GM19452 (cell line): ENCODE measurements around the gene FEV.

Experiments
- ATAC-seq: cut with Tn5 transposase; IDR thresholded peaks from one replicate; pipeline ENCODE4 v1.9.1; 2021; ENCODE audit not compliant: unreplicated experiment

FEV gene

DNA sequence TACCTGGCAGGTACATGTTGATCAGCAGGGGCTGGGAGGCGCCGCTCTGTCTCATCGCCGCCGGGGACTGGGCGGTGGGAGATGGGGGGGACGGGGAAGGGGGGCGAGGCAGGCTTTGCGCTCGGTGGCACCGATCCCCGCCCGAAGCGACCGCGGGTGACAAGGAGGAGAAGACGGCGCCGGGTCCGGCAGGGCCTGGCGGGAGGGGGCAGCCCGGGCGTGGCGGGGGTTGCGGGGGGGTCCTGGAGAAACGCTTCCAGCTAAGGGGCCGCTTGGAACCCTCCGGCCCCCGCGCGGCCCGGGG is at the start of gene FEV:
Gene FEV (minus strand): TSS at position 164 of the 304 bp plus-strand sequence. CDS start 109 bp downstream, at position 55.
- ATAC-seq: no peak

DNA sequence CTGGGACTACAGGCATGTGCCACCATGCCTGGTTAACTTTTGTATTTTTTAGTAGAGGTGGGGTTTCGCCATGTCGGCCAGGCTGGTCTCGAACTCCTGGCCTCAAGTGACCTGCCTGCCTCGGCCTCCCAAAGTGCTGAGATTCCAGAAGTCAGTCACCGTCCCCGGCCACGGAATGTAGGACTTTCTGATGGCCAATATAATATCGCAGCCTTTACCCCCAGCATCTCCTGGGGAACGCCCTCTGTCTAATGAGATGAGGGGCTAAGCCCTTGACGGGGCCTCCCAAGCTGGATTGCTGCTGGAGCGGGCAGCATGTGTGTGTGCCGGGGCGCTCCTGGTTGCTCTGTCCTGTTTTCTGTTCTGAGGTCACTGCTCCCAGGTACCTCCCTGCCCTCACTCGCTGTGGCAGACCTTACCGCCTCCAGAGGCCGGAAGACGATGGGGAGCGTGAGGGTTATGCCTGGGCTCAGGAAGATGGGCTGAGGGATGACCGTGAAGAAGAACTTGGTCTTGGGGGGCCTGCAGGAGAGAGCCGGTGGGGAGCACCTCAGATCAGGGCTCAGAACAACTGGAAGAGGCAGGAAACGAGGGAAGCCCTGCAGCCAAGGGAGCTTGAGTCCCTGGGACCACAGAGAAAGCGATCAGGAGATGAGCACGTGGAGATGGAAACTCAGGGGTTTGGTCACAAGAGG is 47.2 kb upstream of the FEV start:
- ATAC-seq: no peak

- ATAC-seq: no peak
Observed at GRCh38 chr2:219031005-219031738, 46.2 kb upstream of the FEV start.

GRCh38 chr2:219030177-219030940 is 45.4 kb upstream of the FEV start:
- no peak for ATAC-seq

DNA sequence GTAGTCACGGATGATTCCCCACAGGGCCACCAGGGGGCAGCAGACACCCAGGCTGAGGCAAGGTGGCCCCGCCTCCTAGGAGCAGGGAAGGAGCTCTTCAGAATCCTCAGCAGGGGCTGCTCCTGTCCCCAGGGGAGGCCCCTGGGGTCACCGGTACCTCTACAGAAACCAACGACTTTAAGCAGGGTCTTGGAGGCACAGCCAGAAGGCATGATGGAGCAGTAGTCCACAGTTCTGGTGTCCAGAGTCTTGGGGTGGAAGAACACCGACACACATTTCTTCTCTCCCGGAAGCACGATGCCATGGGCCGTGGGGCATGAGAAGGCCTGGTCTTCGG is 44.8 kb upstream of the FEV start:
- no peak for ATAC-seq

GRCh38 chr2:219028996-219029828 is 44.2 kb upstream of the FEV start:
- ATAC-seq: no peak

DNA sequence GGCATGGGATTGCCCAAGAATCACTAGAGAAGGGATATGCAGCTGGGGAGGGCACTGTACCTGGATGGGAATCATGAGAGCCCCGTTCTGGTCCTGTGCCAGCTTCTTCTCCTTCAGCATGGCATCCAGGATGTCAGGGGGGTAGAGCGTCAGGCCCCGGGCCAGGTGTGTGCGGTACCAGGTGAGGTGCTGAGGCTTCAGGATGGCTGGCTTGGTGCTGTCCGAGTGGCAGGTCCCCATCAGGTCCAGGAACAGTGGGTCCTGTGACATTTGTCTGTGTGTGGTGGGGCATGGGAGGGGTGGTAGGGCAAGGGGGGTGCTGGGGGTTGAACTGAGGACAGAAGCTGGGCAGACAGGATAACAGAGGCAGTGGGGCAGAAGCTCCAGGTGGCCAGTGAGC is 43.2 kb upstream of the FEV start:
- ATAC-seq: no peak

GRCh38 chr2:219027511-219028055 is 42.6 kb upstream of the FEV start:
- ATAC-seq: no peak

GRCh38 chr2:219026946-219027345 is 42.0 kb upstream of the FEV start:
- no peak for ATAC-seq

- no peak for ATAC-seq
Observed at GRCh38 chr2:219025637-219026585, 40.9 kb upstream of the FEV start.

- no peak for ATAC-seq
Observed at GRCh38 chr2:219024059-219024458, 39.1 kb upstream of the FEV start.

DNA sequence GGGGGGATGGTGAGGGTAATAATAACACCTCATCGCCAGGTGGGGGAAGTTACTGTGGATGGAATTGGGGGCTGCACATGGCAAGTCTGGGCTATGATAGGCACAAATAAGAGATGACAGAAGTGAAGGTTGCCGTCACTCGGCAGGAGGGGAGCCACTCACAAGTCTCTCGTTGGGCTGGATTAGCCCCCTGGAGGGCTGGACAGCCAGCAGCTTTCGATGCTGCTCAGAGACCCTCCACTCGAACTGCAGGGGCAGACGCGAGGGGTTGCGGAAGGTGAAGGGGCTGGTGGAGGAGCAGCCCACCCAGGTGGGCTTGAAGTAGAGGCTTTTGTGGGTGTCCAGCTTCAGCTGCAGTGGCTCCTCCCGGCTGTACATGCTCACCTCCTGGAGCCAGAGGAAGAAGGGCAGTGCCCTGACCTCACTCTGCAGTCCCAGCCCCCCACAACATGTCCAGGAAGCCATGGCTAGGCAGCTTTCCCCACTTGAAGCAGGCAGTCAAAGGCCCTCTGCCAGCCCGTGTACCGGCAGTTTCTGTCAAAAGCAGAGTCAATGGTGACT is 38.1 kb upstream of the FEV start:
- no peak for ATAC-seq

- ATAC-seq: no peak
Observed at GRCh38 chr2:219022616-219023015, 37.6 kb upstream of the FEV start.

DNA sequence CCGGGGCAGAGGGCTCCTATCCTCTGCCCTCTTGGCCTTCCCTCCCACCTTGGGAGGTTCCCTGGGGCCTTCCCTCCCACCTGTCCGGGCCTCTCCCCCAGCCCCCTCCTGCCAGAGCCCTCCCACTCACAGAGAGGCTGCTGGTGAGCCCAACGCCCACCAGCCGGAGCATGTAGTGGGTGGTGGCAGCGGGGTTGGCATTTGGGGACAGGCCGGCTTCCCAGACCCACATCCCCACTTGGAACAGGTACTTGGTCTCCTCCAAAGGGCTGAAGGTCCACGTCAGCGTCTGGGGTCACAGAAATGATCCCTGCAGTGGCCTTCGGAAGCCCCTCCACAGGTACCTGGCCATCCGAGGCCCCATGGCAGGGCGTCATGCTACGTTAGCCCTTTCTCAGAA is 37.1 kb upstream of the FEV start:
- ATAC-seq: no peak

DNA sequence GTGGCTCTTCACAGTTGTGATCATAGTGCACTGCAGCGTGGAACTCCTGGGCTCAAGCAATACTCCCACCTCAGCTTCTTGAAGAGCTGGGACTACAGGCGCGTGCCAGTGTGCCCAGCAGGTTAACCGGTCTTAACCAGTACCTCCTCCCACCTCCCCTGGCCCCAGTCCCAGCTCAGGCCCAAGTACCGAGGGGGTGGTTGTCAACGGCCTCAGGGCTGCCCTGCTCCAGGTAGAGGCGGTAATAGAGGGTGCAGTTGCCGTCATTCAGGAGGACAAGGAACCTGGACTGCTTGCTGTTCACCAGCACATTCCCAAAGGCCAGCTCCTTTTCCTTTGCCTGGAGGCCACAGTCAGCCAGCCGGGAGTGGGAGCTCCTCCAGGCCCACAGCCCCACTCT is 36.6 kb upstream of the FEV start:
- ATAC-seq: no peak

GRCh38 chr2:219020604-219021365 is 35.8 kb upstream of the FEV start:
- ATAC-seq: no peak

DNA sequence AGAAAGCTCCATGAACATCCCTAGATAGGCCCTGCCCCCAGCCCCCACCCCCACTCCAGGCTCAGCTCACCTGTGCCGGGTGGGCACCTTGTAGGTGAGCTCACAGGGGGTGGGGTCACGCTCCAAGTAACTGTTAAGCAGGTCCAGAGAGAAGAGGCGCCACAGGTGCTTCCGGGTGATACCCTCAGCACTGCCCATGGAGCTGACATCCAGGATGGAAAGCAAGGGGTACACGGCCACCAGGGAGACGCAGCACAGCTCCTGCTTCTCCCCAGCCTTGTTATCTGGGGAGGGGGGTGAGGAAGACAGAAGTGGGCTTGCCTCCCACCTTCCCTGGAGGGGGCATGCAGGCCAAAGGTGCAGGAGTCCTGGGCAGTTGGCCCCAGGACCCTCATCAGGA is 34.5 kb upstream of the FEV start:
- ATAC-seq: no peak

DNA sequence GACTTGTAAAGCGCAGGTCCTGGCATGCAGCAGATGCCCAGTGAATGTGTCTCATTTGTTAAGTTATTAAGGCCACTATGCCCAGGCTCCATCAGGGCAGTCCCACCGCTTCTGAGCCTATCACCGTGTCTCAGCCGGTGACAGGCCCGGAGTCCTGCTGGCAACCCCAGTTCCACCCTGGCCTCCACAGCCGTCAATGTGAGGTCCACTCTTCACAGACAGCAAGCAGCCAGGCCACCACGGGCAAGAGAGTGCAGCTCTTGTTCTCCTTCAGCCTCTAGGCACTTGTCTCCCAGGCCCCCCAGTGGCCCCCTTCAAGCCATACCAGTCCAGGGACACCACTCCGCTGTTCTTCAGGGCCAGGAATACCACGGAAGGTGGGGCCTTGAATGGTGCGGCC is 33.7 kb upstream of the FEV start:
- no peak for ATAC-seq

- ATAC-seq: no peak
Observed at GRCh38 chr2:219018286-219018685, 33.3 kb upstream of the FEV start.
